ENCODE data around the gene LYSET. TPM values are rescaled to one million over a fixed set of nuclear protein-coding genes. Genes with fewer than 3 reads are reported as not detected.

Gene LYSET
- total and polyA plus RNA-seq, 2 donors (not counting 1 experiment from before 2014, with no cell fraction given) = 11.6 TPM

GRCh38 chr14:93206793-93207467 lies 21.8 kb downstream of the LYSET start, which contains the start of the genes GON7 and UBR7:
TSS of gene GON7 (minus strand) at chr14:93207065. CDS start at chr14:93207037, 28 bp downstream.
TSS of gene UBR7 (plus strand) at chr14:93207256. CDS start at chr14:93207292, 36 bp downstream.
- Histone ChIP-seq H3K79me2 (ENCODE audit: control insufficient read depth, insufficient read depth, low read length) (peaks cover 33% of the 10 kb centered on the region), H3K27me3 (ENCODE audit: control insufficient read depth, insufficient read depth, low read length) (no peaks in the 10 kb centered on the region), H4K20me1 (ENCODE audit: control insufficient read depth, extremely low read depth, insufficient read depth, low read length) (no peaks in the 10 kb centered on the region), H3K4me3 (replicated peaks in 1 of 4; ENCODE audit: control extremely low read depth in 1 of 4, insufficient read depth in 1 of 4, low read depth in 3 of 4, low read length in 4 of 4) (peak within 1 kb of the TSS; percentile 56 to 91 (median 76)), H3K27ac (ENCODE audit: insufficient read depth, low read length) (peak within 1 kb of the TSS; percentile 77), H2AFZ (ENCODE audit: low read length) (peak within 1 kb of the TSS; percentile 95), H3K4me2 (ENCODE audit: extremely low read depth, insufficient read depth, low read length) (peak within 1 kb of the TSS; percentile 97), H3K36me3 (ENCODE audit: control insufficient read depth, insufficient read depth, low read length) (no peaks in the 10 kb centered on the region), H3K9ac (ENCODE audit: insufficient read depth, low read length) (peak within 1 kb of the TSS; percentile 73), H3K4me1 (ENCODE audit: control insufficient read depth, extremely low read depth, insufficient read depth, low read length) (peaks cover 2% of the 10 kb centered on the region), H3K9me3 (ENCODE audit: control insufficient read depth, insufficient read depth, low read depth, low read length) (no peaks in the 10 kb centered on the region)
- peak; percentile 95 to 97 for DNase-seq (ENCODE audit: low read depth in 2 of 2)
- TF ChIP-seq CTCF (conservative IDR thresholded peaks at IDR 0.05 in 1 of 2, IDR thresholded peaks at IDR 0.05 in 1 of 2; ENCODE audit: low read depth in 1 of 2, low read length in 2 of 2) (peak in 1 of 2 donors; percentile 39), EZH2 (IDR thresholded peaks at IDR 0.05; ENCODE audit: low read length, missing control alignments) (no peak)

DNA sequence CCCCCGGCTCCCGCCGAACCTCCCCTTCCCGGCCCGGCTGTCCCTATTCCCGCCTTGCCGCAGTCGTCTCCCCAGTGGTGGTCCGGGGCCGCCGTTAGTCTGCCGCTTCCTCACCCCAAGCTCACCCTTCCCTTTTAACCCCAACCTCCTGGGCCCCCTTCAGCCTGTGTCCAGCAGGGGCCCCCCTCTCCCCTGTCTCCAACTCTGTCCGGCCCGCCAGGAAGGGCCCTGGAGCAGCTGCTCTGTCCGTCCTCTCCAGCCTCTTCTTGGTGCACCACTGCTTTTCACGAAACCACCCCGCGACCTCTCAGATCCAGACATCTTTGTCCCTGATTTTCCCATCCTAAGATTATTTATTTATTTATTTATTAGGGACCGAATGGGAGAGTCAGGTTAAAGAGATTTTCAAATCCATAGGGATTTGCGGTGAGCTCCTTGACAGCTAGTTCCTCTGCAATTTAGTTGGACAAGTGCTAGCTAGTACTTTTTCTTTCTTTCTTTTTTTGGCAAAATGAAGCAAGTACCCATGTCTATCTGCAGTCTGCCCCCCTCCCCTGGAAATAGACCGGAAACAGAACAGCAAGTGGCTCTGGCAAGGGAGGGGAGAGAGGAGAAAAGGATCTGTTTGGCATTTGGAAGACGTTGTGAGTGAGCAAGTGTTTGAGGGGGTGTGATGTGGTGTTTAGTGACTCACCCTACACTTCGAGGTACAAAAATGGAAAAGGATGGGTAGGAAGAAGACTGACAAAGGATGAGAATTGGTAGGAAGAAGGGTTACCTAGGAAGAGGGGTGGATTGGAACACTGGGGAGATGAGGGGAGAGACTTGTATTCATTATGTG lies 22.6 kb downstream of the LYSET start:
- H3K4me1 ChIP-seq (ENCODE audit: control insufficient read depth, extremely low read depth, insufficient read depth, low read length) = peaks cover 2% of the 10 kb centered on the region

More for the DNA sequence above, 22.6 kb downstream of the LYSET start:
- peak overlapping the region; percentile 49 to 91 (median 69) for H3K4me3 ChIP-seq (replicated peaks in 1 of 4; ENCODE audit: control extremely low read depth in 1 of 4, insufficient read depth in 1 of 4, low read depth in 3 of 4, low read length in 4 of 4)
- H2AFZ ChIP-seq (ENCODE audit: low read length) = peak overlapping the region; percentile 95
- peak overlapping the region; percentile 97 for H3K4me2 ChIP-seq (ENCODE audit: extremely low read depth, insufficient read depth, low read length)
- H3K79me2 ChIP-seq (ENCODE audit: control insufficient read depth, insufficient read depth, low read length) = peaks cover 33% of the 10 kb centered on the region
- no peaks in the 10 kb centered on the region for H3K27me3 ChIP-seq (ENCODE audit: control insufficient read depth, insufficient read depth, low read length)
- H3K36me3 ChIP-seq (ENCODE audit: control insufficient read depth, insufficient read depth, low read length) = no peaks in the 10 kb centered on the region
- TF ChIP-seq EZH2 (IDR thresholded peaks at IDR 0.05; ENCODE audit: low read length, missing control alignments) (no peak), CTCF (conservative IDR thresholded peaks at IDR 0.05 in 1 of 2, IDR thresholded peaks at IDR 0.05 in 1 of 2; ENCODE audit: low read depth in 1 of 2, low read length in 2 of 2) (peak; percentile 27 to 34)
- H4K20me1 ChIP-seq (ENCODE audit: control insufficient read depth, extremely low read depth, insufficient read depth, low read length) = no peaks in the 10 kb centered on the region
- H3K9me3 ChIP-seq (ENCODE audit: control insufficient read depth, insufficient read depth, low read depth, low read length) = no peaks in the 10 kb centered on the region
- peak; percentile 55 to 65 for DNase-seq (ENCODE audit: low read depth in 2 of 2)
- H3K27ac ChIP-seq (ENCODE audit: insufficient read depth, low read length) = peak overlapping the region; percentile 77
- peak overlapping the region; percentile 73 for H3K9ac ChIP-seq (ENCODE audit: insufficient read depth, low read length)
